Activated T-helper 1 cell treated with anti-CD3 and anti-CD28 coated beads, Interleukin-2, amount 50 U/mL, for 16 hours (primary cell): ENCODE results near the gene CDC20.
A peak's percentile ranks its signal among the peaks of the same experiment; 100 is the strongest.
"Not testable (repeated sequence)": the region's sequence is repeated elsewhere in the genome, so short reads cannot be mapped to it uniquely, and the experiment has no call there.

Source experiments
- DNase-seq, 2 donors: peaks; one replicate each; pipeline ENCODE4 v3.0.0-alpha.2; 2020; ENCODE audit warnings: low read depth in 1 of 2, low spot score in 1 of 2

Gene CDC20

DNA sequence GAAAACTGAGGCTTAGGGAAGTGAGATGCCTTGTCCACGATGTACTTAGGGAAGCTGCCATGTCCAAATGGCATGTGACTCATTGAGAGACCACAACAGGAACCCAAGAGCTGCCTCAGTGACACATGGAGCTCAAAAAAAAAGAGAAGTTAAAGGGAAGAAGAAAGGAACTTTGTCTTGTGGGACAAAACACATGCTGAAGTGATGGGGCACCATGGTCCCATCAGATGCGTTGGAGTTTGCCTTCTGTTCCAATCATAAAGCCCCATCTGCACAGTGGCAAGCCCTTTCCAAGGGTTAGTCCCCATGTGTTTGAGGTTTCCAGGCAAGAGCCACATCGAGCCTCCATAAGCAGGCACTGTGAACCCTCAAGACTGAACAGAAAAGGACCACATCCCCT lies 22.8 kb downstream of the CDC20 start:
- DNase-seq: no peak

DNA sequence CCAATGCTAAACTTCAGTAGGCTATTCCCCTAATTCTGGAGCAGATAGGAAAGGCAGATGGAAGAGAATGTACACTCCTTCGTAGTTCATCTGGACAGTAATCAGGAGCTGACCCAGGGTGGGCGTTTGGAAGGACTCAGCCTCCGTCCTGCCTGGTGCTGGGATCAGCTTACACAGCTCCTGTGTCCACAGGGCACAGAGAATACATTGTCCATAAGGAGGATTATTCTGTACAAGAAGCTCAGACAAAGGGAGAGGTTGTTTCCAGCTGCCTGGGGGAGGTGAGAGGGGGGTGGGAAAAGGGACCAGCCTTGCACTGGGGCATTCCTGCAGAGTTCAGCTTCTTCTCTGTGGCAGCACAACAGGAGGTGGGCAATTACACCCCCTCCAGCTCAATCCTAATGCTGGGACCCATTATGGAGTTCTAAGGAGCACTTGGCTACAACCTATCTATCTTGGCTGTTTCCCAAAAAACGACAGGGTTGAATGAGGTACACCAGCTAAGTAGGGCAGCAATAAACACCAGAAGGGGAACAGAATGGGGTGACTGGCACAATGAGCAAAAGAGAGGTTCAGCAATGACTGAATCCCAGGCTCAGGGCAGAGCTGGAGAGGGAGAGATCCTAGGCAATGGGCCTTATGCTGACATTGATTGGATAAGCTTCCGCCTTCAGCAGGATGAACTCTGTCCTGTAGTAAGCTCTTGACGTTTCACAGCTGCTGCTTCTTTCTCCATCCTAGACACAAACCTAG lies 23.4 kb downstream of the CDC20 start:
- no peak for DNase-seq

DNA sequence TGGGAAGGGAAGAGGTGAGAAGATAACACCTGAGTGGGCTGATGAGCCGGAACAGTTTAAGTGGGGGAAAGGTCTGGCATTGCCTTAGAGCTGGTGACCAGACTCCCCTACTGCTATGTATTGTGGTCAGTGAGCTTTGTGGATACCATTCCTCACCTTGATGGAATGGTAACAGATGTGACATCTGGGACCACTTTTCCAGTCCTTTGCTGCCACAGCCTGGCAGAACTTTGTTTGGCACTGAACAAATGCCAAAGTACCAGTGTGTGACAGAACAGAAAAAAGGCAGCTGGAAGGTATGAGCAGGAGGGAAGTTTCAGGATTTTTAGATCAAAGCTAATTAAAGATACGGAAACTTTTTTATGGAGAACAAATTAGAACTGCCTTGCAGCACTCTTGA lies 24.7 kb downstream of the CDC20 start:
- DNase-seq: no peak

DNA sequence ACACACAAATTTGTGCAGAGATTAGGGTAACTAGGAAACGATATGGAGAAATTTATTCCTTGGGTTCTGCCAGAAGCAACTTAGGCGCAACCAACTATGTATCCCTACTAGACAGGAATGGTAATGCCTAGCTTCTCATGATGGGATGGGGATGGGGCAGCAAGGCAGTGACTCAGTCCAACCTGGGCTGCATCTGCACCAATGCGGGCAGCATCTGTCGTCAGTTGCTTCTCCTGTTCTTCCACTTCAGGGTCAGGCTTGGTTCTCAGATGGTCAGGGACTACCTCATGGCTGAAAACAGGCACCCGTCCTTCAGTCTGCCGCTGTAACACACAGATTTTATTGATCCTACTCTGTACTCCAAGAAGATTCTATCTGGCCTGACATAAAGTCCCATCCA lies 27.9 kb downstream of the CDC20 start:
- no peak for DNase-seq

DNA sequence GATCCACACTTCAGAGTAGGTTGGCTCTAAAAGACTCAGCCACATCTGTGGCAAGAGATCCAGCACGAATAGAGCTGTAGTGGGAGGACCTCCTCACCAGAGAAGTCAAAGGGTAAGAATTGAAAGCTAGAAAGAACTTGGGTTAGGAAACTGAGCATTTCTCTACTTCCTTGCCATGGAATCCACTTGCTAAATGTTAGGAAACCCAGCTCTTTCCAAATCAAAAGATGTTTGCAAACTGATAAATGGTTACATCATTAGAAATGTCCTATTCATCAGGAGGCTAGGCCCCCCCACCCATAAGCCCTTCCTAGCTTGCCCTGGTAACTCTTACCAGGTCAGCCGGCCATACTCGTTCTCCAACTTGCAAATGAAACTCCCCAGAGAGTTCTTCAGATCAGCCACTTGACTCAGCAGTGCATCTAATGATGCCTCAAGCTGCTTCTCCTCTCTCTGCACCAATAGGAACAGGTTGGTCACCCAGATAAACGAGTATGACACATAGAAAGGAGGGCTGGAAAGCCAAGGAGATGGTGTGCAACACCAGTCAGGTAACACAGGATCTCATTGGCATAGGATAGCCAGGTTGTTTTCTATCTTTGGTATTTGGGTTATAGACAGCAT lies 29.3 kb downstream of the CDC20 start:
- no peak for DNase-seq

DNA sequence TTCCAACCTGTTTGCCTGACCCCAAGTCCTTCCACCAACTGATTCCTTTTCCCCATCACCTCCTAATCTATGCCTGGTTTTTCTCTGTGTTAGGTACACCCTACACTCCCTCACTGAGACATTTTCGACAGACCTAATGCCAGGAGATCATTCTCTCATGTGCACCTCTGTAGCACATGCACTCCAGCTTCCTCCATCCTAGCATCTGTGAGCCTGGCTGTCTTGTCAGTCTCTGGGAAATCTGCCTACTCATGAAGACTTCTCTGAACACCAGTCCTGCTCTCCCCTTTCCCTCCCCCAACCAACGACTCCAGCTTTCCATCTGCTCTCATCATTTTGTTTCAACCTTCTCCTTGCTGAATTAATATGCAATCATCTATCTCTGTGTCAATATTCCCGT lies 29.8 kb downstream of the CDC20 start:
- no peak for DNase-seq

DNA sequence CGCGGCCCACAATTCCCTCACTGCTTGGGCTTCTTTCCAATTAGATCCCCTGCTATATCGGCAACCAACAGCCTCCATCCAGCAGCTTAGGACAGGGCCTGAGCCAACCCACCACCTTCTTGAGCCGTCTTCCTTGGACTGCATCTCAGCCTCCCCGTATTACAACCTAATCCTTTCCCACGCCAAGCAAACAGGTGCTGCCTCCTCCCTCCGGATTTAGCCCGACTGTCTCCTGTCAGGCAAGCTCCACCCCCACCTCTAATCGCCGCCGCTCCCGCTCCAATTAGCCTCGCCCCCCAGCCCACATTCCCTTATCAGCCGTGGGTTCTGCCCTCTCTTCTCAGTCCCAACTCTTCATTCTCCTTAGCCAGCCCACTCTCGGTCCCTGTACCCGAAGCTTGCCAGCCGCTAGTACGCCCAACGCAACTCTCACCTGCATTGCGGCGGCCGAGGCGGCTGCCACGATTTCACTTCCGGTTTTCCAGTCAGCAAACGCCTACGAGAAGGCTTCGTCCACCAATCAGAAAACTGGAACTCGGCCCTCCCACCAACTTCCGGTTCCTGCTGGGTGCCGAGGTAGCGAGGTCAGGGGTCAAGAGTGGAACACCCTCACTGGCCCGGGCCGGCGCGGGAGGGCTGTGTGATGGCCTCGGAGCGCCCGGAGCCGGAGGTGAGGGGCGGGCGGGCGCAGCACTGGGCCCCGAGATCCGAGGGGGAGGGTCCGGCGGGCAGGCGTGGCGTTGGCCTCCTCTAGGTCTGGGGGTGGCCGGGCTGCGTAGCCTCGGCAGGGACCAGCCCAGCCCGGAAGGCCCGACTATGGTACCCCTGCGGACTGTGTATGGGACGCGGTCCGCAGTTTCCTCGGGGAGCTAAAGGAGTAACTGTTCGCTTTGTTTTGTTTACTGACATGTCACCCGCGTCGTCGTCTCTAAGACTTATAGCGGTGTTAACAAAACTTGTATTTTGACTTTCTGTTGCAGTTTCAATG lies 30.8 kb downstream of the CDC20 start, which contains the start of the genes MED8 and SZT2:
TSS of gene MED8 (minus strand) at position 475 of the 988 bp plus-strand sequence. CDS start at position 439, 36 bp downstream.
TSS of gene SZT2 (plus strand) at position 574 of the 988 bp plus-strand sequence. CDS start at position 644, 70 bp downstream.
- DNase-seq: peak; percentile 90 to 91

DNA sequence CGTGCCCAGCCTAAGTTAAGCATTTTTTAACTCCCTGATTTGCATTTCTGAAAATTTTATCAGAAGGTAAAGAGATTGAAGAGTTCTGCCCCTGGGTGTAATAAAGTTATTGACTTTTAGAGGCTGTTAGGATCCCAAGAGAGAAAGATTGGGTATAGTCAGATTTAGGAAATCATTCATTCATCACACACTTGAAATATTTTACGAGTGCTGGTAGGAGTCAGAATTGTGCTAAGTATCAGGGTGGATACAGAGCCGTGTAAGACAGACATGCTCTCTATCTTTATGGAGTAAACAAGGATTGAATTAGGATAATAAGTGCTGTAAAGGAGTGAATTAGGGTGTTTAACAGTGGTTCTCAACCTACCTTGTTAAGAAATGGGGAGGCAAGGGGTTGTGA lies 33.9 kb downstream of the CDC20 start:
- DNase-seq: no peak

DNA sequence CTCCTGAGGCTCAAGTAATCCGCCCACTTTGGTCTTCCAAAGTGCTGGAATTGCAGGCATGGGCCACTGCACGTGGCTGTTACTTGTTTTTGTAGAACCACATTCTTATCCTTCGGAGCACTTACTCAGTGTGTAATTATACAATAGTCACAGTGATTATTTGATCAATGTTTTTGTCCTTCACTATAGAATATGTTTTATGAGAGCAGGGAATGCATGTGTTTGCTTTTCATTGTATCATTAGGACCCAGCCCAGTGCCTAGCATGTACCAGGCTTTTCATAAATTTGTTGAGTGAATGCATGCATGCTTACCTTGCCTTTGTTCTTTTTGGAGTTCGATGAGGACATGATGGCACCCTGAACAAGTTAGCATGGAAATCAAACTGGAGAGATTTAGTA lies 36.7 kb downstream of the CDC20 start:
- DNase-seq: no peak

DNA sequence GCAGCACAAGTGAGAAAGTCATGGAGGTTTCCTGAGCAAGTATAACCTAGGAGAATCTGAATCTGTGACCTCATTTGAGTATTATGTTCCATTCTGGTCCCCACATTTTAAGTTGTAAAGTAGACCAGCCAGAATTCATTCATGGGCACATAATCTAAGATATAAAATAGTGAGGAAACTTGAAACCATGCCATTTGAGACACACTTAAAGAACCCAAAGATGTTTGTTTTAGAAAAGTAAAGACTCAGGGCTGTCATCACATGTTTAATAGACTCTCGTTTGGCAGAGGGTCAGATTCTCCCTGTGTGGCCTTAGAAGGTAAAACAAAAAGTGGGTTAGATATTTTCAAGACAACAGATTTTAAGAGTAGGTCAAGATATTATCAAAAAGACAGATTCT lies 37.3 kb downstream of the CDC20 start:
- DNase-seq: no peak

DNA sequence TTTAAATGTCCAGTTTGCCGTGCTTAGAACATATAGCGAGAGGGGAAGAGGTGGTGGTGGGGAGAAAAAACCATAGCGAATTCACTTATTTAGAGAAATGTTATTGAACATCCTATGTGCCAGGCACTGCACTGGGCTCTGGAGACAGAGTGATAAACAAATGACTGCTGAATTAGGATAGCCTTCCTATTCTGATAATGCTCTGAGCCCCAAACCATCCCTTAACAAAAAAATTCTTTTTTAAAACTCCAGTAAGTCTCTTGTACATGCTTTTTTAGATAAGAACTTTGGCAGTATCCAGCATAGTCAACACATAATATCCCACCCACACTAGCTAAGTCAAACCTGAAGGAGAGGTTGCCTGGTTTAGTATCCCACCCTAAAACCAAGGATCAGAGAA lies 39.4 kb downstream of the CDC20 start:
- no peak for DNase-seq

DNA sequence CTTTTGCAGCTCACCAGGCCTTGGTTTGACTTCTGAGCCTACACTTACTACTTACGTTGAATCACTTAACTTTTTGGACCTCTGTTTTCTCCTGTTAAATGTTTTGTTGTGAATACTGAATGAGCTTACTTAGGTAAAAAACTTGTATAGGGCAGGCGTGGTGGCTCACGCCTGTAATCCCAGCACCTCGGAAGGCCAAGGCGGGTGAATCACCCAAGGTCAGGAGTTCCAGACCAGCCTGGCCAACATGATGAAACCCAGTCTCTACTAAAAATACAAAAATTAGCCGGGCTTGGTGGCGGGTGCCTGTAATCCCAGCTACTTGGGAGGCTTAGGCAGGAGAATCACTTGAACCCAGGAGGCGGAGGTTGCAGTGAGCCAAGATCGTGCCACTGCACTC lies 41.7 kb downstream of the CDC20 start:
- DNase-seq: not testable (repeated sequence)

DNA sequence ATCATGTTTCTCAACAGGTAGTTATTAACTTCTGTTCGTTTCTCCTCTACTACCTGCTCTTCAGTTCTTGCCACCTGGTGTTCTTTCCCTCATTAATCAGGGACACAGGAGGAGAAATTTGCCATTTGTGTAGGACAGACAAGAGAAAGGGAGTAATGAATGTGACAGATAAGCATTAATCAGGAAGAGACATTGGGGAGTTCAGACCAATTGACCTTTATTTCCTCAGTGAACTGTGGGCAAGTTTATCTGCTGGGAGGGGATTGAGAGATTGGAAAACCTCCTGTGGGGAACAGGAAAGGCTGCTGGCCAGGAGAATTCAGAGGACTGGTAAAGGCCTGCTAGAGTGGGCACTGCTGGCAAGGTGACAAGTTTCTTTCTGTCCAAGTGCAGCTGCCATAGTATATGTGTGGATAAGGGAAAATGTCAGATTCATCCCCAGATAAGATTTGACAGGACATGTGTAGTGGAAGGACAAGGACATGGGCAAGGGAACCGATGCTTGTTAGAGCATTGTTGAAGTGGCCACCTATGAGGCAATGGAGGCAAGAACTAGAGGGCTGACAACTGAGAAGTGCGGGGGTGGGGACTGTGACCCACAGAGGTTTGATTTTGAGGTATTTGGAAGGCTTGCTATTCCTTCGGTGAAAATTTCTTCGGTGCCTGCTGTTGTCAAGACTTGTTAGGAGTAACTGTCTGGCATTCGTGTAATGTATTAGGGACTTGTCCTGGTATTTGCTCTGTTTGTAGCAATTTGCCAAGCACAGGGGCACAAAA lies 43.5 kb downstream of the CDC20 start:
- no peak for DNase-seq

DNA sequence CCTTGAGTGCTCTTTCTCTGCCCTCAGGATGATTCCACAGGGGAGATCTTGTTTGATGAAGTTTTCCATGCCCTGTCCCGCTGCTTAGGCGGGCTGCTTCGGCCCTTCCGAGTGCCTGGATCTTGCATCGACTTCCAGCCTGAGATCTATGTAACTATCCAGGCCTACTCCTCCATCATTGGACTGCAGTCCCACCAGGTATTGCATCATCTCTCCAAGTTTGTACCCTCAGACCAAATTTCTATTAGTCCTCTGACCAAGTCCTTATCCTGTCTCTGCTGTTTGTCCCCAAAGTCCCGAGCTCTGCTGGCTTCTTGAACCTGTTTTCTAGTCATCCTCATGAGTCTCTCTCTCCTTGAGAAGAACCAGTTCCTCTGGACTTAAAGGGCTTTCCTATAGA lies 45.6 kb downstream of the CDC20 start:
- no peak for DNase-seq

DNA sequence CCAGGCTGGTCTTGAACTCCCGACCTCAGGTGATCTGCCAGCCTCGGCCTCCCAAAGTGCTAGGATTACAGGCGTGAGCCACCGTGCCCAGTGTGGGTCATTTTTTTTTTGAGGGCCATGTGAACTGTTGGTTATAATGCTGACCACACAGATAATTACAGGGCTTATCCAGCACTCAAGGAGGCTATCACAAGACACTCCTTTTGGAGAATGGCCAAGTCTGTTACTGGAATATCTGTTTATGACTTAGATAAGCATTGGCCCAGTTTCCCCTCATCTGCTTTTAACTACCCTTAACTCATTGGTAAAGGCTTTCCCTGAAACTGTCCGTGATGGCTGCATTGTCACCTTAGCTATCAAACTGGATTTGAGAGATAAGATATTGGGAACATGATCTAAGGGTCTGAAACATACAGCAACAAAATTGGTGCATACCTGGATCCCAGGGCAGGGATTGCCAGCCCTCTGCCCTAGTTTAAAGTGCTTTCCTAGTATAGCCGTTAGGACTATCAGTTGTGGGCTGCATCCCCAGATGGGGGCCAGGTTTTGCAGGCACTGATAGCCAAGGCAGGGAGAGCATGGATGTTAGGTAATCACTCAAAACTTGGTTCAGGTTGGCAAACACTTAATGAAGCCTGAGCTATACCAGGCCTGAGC lies 46.6 kb downstream of the CDC20 start:
- no peak for DNase-seq

DNA sequence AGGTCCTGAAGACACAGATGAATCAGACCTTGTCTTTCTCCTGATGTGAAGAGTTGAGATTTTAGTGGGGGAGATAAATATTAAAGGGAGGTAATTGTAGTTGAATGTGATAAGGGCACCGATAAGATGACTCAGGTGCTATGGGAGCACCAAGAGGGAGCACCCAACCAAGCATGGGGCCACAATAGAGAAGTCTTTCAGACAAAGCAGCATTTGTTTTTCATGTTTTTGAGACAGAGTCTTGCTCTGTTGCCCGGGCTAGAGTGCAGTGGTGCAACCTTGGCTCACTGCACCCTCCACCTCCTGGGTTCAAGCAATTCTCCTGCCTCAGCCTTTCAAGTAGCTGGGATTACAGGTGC lies 47.1 kb downstream of the CDC20 start:
- DNase-seq: no peak

DNA sequence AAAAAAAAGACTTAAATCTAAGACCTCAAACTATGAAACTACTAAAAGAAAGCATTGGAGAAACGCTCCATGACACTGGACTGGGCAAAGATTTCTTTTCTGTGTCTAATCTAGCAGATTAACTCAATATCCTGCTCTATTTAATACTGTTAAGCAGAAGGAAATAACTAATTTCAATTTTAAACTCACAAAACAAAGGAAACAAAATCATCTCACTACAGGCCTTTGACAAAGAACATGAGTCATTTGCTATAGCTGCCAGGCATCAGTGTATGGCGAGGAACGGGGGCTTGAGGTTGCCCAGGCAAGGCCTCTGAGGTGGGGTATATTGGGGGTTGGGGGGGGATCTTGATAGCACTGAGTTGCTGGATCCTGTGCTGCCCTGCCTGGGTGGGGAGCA lies 51.8 kb downstream of the CDC20 start:
- no peak for DNase-seq
